Measurements from ENCODE around the gene CHSY1.

GRCh38 chr15:101170568-101171350 lies 81.1 kb downstream of the CHSY1 start:
- no peak for TF ChIP-seq CTCF (IDR thresholded peaks at IDR 0.05)
- no peak for TF ChIP-seq EP300 (IDR thresholded peaks at IDR 0.05)

Measured in stomach (tissue), 4 donors.